HepG2 (cell line): ENCODE measurements around the gene RRBP1. TPM values are rescaled to one million over a fixed set of nuclear protein-coding genes. Genes with fewer than 3 reads are reported as not detected.

ENCODE experiments used
- BRCA1 ChIP-seq: sonication (generic); formaldehyde crosslinking; IDR thresholded peaks from 2 replicates; pipeline ENCODE4 v1.4.0; 2020; ENCODE audit warnings: missing genetic modification reagents
- DMAP1 ChIP-seq: IDR thresholded peaks from 2 replicates; pipeline ENCODE4 v1.6.1; 2016
- EP300 ChIP-seq, 3 experiments: sonication (generic) in 1 of 3; formaldehyde crosslinking in 1 of 3; IDR thresholded peaks; 2 replicates each; pipeline versions ENCODE4 v1.5.1 to v1.6.1; 2011 to 2020; ENCODE audit warnings: low read depth in 2 of 3, low read length in 2 of 3, borderline replicate concordance in 1 of 3, improper control_type of control experiment in 1 of 3, mild to moderate bottlenecking in 1 of 3, missing genetic modification reagents in 1 of 3, moderate library complexity in 1 of 3
- FLYWCH1 ChIP-seq: sonication (generic); formaldehyde crosslinking; IDR thresholded peaks from 2 replicates; pipeline ENCODE4 v1.8.1; 2023; ENCODE audit warnings: mild to moderate bottlenecking, missing genetic modification reagents
- FOXK2 ChIP-seq: fragments of 450-650 bp; IDR thresholded peaks from 2 replicates; pipeline ENCODE4 v1.6.1; 2016
- GLI4 ChIP-seq: sonication (generic); formaldehyde crosslinking; IDR thresholded peaks from 2 replicates; pipeline ENCODE4 v1.5.1; 2020; ENCODE audit warnings: missing genetic modification reagents, mild to moderate bottlenecking, moderate library complexity, borderline replicate concordance
- HNRNPUL1 ChIP-seq: fragments of 200-400 bp; formaldehyde crosslinking; IDR thresholded peaks from 2 replicates; pipeline ENCODE4 v1.6.1; 2017; ENCODE audit warnings: low read depth, mild to moderate bottlenecking, low read length, moderate library complexity
- MBNL3 ChIP-seq: fragments of 250-450 bp; sonication (Bioruptor Pico); conservative IDR thresholded peaks from 2 replicates; pipeline ENCODE4 v1.8.0; 2022; ENCODE audit warnings: mild to moderate bottlenecking, inconsistent platforms
- MED1 ChIP-seq: sonication (generic); formaldehyde crosslinking; IDR thresholded peaks from 2 replicates; pipeline ENCODE4 v1.4.0; 2020; ENCODE audit warnings: missing genetic modification reagents
- NAIF1 ChIP-seq: sonication (generic); formaldehyde crosslinking; IDR thresholded peaks from 2 replicates; pipeline ENCODE4 v1.5.0; 2020; ENCODE audit warnings: mild to moderate bottlenecking, missing genetic modification reagents, borderline replicate concordance
- NFE2 ChIP-seq: sonication (generic); formaldehyde crosslinking; IDR thresholded peaks from 2 replicates; pipeline ENCODE4 v1.4.0; 2020; ENCODE audit warnings: missing genetic modification reagents
- RARG ChIP-seq: sonication (generic); formaldehyde crosslinking; IDR thresholded peaks from 2 replicates; pipeline ENCODE4 v1.4.0; 2020; ENCODE audit warnings: low read depth, mild to moderate bottlenecking, missing genetic modification reagents
- TBL1XR1 ChIP-seq: fragments of 150-350 bp; IDR thresholded peaks from 2 replicates; pipeline ENCODE4 v1.6.1; 2014; ENCODE audit warnings: borderline replicate concordance, low read length; ENCODE audit not compliant: partially characterized antibody
- TEAD3 ChIP-seq: optimal IDR thresholded peaks from 2 replicates; pipeline ENCODE3; 2016; ENCODE audit warnings: borderline replicate concordance
- TFAP4 ChIP-seq: sonication (generic); IDR thresholded peaks from 2 replicates; pipeline ENCODE4 v1.6.1; 2016; ENCODE audit warnings: low read depth, borderline replicate concordance
- ZNF234 ChIP-seq: sonication (generic); formaldehyde crosslinking; conservative IDR thresholded peaks from 2 replicates; pipeline ENCODE4 v1.5.1; 2020; ENCODE audit warnings: mild to moderate bottlenecking, missing genetic modification reagents
- ZNF547 ChIP-seq: sonication (generic); formaldehyde crosslinking; IDR thresholded peaks from 2 replicates; pipeline ENCODE4 v1.5.1; 2020; ENCODE audit warnings: mild to moderate bottlenecking, missing genetic modification reagents
- ZNF556 ChIP-seq: sonication (generic); formaldehyde crosslinking; IDR thresholded peaks from 2 replicates; pipeline ENCODE4 v1.4.0; 2020; ENCODE audit warnings: mild to moderate bottlenecking, missing genetic modification reagents, borderline replicate concordance
- ZNF639 ChIP-seq: conservative IDR thresholded peaks from 2 replicates; pipeline ENCODE4 v1.6.1; 2018; ENCODE audit warnings: missing genetic modification reagents
- polyA plus RNA-seq, 8 experiments: library from polyadenylated mRNA; depleted of rRNA in 3 of 8; stranded (reverse) in 7 of 8; unstranded in 1 of 8; fragments of >200 nt; fragmentation: Illumina TruSeq in 4 of 8; extraction: Trizol in 4 of 8; gene quantifications; 2 replicates each; pipeline versions ENCODE4 v1.2.1 to v1.2.3, GENCODE V29; 2011 to 2016; ENCODE audit warnings: low read depth in 4 of 8, missing spikeins in 1 of 8, mixed read lengths in 1 of 8; ENCODE audit not compliant: insufficient read depth in 1 of 8
- total RNA-seq, 5 experiments: library from RNA; depleted of rRNA; stranded (reverse); fragments of >200 nt; fragmentation: Illumina TruSeq; extraction: Trizol; gene quantifications; 2 replicates each; pipeline ENCODE4 v1.2.3, GENCODE V29; 2016; ENCODE audit warnings: low read depth in 1 of 5
- TF ChIP-seq, protein P1 (sequence below): IDR thresholded peaks from 2 replicates; pipeline ENCODE4 v1.6.1; 2016
- TF ChIP-seq, protein P2 (sequence below): sonication (generic); formaldehyde crosslinking; IDR thresholded peaks from 2 replicates; pipeline ENCODE4 v1.4.0; 2020; ENCODE audit warnings: missing genetic modification reagents

RRBP1 gene
- total and polyA plus RNA-seq, 2 of the 13 experiments (the other 11 are each of a cell fraction or from before 2014, with no cell fraction given) = 150 to 222 TPM

DNA sequence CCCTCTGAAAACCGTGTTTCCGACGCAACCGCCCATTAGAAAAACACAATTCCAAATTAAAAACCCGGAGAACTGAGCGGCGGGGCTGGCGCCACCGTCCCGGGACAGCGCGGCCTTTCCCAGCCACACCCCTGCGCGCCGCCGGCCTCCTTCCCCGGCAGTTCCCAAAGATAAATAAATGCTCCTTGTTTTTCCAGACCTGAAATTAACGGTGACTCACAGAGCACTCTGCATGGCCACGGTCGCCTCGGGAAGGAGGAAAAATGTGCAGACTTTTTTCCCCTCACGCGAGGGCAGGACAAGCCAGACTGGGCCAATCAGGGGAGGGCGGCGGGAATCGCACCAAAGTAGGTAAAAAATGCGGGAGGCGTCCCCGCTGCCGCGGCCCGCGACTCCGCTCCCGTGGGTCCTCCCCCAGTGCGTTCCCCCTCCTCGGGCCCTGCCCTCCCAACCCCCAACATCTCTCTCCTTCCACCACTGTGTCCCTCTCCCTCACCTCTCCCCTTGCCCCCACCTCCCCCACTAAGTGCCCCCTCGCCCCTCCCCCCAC lies 113.0 kb downstream of the RRBP1 start (continued):
- no peak for TF ChIP-seq TFAP4
- TF ChIP-seq FOXK2 = no peak
- TF ChIP-seq FLYWCH1 = no peak
- peak; percentile 58 for TF ChIP-seq TEAD3 (CRISPR knock-in tag)
- no peak for TF ChIP-seq HNRNPUL1
- TF ChIP-seq BRCA1 = no peak
- no peak for TF ChIP-seq ZNF547 (CRISPR knock-in tag)
- TF ChIP-seq DMAP1 = peak; percentile 75; the same call in 1 of the 2 replicates
- no peak for TF ChIP-seq GLI4 (CRISPR knock-in tag)
- no peak for TF ChIP-seq ZNF234 (CRISPR knock-in tag)
- TF ChIP-seq NAIF1 (CRISPR knock-in tag) = peak; percentile 52
- TF ChIP-seq, protein P1, sequence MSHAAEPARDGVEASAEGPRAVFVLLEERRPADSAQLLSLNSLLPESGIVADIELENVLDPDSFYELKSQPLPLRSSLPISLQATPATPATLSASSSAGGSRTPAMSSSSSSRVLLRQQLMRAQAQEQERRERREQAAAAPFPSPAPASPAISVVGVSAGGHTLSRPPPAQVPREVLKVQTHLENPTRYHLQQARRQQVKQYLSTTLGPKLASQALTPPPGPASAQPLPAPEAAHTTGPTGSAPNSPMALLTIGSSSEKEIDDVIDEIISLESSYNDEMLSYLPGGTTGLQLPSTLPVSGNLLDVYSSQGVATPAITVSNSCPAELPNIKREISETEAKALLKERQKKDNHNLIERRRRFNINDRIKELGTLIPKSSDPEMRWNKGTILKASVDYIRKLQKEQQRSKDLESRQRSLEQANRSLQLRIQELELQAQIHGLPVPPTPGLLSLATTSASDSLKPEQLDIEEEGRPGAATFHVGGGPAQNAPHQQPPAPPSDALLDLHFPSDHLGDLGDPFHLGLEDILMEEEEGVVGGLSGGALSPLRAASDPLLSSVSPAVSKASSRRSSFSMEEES (CRISPR knock-in tag) = no peak; the same call in 1 of the 2 replicates
- peak in 1 of 2 experiments; percentile 8; a peak in 1 of 4 replicates for TF ChIP-seq EP300 (IDR thresholded peaks at IDR 0.05; ENCODE audit: low read depth in 2 of 2, low read length in 2 of 2)
- TF ChIP-seq EP300 (CRISPR knock-in tag; IDR thresholded peaks at IDR 0.05; ENCODE audit: borderline replicate concordance) = peak; percentile 37; the same call in 1 of the 2 replicates
- peak; percentile 72; the same call in 1 of the 2 replicates for TF ChIP-seq ZNF639 (CRISPR knock-in tag)
- TF ChIP-seq, protein P2, sequence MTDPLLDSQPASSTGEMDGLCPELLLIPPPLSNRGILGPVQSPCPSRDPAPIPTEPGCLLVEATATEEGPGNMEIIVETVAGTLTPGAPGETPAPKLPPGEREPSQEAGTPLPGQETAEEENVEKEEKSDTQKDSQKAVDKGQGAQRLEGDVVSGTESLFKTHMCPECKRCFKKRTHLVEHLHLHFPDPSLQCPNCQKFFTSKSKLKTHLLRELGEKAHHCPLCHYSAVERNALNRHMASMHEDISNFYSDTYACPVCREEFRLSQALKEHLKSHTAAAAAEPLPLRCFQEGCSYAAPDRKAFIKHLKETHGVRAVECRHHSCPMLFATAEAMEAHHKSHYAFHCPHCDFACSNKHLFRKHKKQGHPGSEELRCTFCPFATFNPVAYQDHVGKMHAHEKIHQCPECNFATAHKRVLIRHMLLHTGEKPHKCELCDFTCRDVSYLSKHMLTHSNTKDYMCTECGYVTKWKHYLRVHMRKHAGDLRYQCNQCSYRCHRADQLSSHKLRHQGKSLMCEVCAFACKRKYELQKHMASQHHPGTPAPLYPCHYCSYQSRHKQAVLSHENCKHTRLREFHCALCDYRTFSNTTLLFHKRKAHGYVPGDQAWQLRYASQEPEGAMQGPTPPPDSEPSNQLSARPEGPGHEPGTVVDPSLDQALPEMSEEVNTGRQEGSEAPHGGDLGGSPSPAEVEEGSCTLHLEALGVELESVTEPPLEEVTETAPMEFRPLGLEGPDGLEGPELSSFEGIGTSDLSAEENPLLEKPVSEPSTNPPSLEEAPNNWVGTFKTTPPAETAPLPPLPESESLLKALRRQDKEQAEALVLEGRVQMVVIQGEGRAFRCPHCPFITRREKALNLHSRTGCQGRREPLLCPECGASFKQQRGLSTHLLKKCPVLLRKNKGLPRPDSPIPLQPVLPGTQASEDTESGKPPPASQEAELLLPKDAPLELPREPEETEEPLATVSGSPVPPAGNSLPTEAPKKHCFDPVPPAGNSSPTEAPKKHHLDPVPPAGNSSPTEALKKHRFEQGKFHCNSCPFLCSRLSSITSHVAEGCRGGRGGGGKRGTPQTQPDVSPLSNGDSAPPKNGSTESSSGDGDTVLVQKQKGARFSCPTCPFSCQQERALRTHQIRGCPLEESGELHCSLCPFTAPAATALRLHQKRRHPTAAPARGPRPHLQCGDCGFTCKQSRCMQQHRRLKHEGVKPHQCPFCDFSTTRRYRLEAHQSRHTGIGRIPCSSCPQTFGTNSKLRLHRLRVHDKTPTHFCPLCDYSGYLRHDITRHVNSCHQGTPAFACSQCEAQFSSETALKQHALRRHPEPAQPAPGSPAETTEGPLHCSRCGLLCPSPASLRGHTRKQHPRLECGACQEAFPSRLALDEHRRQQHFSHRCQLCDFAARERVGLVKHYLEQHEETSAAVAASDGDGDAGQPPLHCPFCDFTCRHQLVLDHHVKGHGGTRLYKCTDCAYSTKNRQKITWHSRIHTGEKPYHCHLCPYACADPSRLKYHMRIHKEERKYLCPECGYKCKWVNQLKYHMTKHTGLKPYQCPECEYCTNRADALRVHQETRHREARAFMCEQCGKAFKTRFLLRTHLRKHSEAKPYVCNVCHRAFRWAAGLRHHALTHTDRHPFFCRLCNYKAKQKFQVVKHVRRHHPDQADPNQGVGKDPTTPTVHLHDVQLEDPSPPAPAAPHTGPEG = 0 out of 2 replicates have a peak, but pooled peaks have one; percentile 49
- no peak for TF ChIP-seq MBNL3 (CRISPR knock-in tag)
- TF ChIP-seq RARG (CRISPR knock-in tag) = no peak
- peak; percentile 61 for TF ChIP-seq MED1
- TF ChIP-seq TBL1XR1 = no peak
- TF ChIP-seq NFE2 = no peak
- TF ChIP-seq ZNF556 = peak; percentile 51; the same call in 1 of the 2 replicates
